Measurements from ENCODE around the gene GSTO1.

The GSTO1 gene

DNA sequence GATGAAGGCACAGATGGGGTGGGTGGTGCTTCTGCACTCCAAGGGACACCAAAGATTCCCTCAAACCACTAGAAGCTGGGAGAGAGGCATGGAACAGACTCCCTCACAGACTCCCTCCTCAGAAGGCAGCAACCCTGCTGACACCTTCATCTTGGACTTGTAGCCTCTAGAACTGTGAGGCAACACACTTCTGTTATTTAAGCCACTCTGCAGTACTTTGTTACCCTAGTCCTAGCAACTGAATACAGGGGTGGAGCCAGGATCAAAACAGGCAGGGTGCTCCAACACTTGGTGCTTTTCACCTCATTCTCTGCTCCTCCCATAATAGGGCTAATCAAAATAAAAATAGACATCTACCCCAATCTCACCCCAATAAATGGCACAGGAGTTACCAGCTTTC is 2.3 kb upstream of the GSTO1 start:
- no peak for DNase-seq

DNA sequence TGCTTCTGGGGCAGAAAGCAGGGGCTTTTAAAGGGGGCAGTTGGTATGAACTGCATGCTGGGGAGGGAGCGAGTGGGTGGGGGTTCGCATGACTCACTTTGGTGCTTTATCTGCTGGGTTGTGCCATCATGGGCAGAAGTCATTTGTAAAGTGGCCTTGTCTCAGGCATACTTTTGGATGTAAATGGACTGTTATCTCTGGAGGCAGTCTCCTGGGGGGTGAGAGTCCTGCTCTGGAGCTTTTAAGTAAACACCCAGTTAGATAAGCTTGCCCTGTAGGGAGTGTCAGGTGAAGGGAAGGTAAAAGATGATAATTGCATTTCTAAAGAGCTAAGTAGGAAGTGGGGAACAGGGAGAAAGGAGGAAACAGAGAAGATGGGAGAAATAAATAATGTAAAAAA is 1.6 kb upstream of the GSTO1 start:
- no peak for DNase-seq

DNA sequence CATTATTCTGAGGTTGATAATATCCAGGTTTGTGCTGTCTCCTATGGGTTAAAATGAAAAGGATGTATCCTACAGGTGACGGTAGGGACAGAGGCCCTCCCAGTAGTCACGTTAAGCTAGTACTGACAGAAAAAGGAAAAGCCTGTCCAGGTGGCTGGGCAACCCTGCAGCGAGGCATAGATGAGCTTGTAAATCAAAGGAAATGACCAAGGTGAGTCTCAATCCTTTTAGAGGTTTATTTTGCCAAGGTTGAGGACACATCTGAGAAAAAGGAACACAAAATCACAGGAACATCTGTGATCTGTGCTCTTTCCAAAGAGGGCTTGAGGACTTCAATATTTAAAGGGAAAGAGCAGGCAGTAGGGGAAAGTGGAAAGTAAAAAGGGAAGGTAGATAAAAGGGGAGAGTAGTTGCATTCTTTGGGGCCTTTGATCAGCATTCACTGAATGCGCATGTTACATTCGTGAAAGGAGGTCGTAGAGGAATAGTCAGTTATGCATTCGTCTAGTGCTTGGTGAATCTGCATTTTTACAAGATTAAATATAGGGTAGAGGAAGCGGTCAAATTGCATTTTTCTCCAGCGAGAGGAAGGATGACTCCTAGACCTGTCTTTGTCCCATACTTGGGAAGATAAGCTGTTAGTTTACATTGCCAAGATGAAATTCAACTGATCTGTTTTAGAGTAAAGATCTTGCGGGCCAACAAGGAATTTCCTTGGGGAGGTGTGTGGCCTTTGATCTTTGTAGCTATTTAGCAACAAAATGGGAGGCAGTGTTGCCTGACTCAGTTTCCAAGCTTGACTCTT is 884 bp upstream of the GSTO1 start:
- no peak for DNase-seq

DNA sequence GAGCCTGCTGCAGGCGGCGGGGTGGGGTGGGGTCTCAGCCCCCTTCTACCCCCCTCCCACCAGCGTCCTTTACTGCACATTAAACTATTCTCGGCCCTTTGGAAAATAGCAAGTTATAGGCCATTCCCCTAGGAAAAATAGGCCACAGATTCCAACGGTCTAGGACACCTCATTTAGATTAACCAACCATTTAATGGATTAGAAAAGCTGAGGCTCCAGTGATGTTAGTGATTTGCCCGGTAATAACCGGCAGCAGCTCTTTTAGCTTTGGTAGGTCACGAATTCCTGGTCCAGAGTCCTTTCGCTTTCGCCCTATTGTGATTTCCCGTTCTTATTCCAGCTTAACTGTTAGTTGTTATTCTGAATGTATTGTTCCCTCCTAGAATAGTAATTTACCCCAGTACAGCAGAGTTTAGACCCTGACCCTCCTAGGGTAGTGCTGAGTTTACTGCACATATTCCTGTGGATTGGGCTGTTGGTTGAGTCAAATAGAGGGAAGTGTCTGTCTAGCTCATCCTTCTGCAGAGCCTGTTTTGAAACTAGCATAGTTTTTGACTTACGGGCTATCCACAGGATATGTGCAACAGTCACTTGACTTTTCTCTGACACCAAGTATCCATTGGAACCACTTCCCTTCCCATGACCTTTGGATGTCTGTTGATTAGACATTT is 754 bp downstream of the GSTO1 start:
- DNase-seq, result no peak

DNA sequence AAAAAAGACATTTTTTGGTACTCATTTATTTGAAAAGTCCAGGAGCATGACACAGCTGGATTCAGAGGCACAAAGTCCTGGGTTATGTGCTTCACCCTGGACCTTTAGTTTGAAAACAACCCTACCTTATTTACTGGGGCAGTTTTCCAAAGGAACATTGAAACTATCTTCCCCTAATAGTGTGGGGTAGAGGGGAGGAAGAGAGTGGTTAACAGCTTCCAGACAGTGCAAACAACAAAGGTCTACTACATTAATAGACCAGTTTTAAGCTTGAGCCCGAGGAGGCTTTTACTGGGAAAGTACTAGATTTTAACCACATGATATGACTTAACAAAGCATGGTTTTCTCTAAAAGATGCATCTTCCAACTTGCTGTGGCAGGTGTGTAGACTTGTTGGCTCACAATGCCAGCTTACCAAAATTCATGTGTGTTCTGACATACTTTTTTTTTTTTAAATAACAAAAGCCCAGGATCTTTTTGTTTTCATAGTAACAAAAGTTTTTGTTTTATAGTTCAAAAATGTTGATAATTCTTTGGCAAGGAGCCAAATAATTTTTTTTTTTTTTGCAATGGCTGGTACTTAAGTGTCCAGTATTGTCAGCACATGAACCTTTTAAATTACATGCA is 1.8 kb downstream of the GSTO1 start:
- DNase-seq, result no peak

DNA sequence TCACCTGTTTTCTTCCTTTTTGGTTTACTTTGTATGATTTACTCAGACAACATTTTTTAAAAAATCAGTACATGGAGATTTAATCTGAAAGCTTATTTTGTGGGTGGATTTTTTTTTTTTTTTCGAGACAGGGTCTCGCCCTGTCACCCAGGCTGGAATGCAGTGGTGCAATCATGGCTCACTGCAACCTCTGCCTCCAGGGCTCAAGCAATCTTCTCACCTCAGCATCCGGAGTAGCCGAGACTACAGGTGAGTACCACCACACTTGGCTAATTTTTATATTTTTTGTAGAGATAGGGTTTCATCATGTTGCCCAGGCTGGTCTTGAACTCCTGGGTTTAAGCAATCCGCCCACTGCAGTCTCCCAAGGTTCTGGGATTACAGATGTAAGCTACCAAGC is 2.5 kb downstream of the GSTO1 start:
- no peak for DNase-seq

DNA sequence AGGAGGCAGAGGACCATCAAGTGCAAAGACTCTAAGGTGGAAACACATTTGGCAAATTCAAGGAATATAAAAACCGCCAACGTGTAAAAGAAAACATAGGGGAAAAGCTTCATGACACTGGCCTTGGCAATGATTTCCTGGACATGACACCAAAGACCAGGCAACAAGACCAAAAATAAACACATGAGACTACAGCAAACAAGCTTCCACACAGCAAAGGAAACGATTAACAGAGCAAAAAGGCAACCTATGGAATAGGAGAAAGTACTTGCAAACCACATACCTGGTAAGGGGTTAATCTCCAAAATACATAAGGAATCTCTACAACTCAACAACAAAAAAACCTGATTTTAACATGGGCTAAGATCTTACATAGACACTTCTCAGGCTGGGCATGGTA is 3.5 kb downstream of the GSTO1 start:
- no peak for DNase-seq

DNA sequence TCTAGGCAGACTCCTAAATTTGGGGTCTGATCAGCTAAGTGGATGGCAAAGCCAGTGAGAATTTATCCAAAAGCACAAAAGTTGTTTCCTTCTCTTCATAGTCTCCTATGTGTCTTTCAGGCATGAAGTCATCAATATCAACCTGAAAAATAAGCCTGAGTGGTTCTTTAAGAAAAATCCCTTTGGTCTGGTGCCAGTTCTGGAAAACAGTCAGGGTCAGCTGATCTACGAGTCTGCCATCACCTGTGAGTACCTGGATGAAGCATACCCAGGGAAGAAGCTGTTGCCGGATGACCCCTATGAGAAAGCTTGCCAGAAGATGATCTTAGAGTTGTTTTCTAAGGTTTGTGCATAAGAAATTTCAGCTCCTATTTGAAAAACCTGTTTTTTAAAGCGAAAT is 4.8 kb downstream of the GSTO1 start:
- DNase-seq, result no peak

DNA sequence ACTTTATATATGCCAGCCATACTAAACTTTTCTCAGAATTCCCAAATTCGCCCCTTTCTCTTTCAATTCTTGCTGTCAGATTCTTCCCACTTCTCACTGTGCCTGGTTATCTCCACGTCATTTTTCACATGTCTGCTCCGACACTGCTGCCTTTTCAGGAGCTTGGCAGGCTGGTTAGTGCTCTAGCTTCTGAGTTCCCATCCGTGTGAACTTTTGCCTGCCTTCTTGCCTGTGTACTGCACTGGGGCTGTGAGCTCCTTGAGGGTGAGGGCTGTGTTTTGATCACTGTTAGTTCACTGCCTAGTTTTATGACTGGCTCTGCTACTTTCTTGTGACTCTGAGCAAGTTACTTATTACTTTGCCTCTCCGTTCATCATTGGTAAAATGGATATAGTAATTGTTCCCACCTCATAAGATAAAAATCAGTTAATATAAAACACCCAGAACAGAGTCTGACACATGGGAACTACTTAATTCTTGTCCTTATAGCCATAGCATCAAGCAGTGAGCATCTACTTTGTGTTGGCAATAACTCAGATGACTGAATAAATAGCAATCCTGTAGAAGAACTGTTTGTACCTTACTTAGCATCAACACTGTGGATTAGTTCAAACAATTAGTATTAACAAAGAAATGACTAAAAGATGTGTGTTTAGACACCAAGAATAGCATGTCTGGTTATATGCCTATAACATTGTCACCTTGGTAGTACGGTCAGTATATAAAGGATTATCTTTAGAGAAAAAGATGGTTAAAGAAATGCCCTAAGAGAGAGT is 5.5 kb downstream of the GSTO1 start:
- no peak for DNase-seq

DNA sequence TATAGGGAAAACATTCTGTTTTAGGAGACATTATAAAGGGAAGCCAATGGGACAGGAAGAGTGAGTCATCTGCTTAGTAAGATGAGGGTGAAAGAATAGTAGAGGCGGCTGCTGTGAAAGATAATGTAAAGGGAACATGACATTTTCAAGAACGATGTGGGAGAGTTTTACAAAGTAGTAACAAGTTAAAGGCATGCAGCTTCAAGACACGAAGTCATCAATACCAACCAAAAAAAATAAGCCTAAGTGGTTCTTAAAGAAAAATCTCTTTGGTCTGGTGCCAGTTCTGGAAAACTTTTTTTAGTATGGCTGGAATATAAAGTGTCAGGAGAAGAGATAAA is 6.1 kb downstream of the GSTO1 start:
- no peak for DNase-seq

DNA sequence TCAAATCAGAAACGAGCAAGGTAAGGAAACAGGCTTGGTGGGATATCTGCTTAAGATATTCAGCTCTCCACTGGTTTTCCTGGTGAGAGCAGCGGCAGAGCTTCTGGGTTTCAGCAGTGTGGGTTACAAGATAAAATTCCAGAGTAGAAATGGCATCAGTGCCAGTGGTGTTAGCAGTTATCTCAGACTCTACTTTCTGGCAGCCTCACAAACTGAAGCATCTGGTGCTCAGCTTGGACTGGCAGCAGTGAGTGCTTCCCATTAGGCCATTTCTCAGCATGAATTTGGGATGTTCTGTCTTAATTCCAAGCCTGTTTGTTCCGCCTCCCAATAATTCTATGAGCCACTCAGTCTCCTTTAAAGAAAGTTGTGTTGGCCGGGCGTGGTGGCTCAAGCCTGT is 7.4 kb downstream of the GSTO1 start:
- DNase-seq, result no peak

DNA sequence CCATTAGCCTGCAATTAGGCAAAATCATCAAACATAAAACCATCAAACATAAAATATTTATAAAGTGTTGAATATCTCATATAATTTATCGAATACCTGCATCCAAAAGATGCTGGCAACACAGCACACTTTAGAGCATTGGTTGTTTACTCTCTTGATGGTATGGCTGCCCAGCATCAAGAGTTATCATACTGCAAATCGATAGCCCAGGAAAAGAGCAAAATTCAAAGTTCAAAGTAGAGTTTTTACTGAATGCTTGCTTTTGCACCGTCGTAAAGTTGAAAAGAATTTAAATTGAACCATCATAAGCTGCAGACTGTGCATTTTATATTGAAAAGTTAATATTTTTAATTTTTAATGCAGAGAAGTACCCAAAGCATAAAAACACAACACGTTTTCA is 10.1 kb downstream of the GSTO1 start:
- no peak for DNase-seq

DNA sequence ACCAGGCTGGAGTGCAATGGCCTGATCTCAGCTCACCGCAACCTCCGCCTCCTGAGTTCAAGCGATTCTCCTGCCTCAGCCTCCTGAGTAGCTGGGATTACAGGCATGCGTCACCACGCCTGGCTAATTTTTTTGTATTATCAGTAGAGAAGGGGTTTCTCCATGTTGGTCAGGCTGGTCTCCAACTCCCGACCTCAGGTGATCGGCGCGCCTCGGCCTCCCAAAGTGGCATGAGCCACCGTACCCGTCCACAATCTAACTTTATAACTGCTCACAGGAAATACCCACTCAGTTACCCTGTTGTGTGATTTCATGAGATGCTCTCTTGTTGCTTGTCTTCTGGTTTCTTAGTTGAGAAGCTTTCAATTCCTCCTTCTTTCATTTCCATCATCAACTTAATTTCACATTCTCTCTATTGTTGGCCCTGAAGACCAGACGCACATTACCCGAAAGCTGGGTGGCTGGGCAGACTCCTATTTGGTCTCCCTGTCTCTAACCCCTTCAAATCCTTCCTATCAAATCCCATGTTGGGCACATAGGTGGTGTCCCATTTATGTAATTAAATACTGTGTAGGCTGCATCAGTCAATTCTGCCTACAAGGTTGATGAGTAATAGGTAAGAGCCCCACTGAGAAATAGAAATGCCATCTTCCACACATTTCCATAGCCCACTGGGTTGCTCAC is 13.2 kb downstream of the GSTO1 start:
- DNase-seq, result no peak

DNA sequence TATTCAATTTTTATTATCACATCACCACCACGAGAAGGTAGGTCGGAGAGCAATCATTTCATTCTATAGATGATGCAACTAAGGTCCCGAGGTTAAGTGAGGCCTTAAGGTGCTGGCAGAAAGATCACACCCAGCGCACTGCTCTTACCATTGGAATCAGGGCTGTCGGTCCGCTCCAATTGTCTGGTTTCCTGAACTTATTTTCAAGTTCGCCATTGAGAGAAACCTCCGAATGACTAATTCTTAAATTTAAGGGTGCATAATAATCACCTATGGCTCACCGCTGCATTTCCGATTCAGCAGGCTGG is 13.7 kb downstream of the GSTO1 start:
- no peak for DNase-seq

DNA sequence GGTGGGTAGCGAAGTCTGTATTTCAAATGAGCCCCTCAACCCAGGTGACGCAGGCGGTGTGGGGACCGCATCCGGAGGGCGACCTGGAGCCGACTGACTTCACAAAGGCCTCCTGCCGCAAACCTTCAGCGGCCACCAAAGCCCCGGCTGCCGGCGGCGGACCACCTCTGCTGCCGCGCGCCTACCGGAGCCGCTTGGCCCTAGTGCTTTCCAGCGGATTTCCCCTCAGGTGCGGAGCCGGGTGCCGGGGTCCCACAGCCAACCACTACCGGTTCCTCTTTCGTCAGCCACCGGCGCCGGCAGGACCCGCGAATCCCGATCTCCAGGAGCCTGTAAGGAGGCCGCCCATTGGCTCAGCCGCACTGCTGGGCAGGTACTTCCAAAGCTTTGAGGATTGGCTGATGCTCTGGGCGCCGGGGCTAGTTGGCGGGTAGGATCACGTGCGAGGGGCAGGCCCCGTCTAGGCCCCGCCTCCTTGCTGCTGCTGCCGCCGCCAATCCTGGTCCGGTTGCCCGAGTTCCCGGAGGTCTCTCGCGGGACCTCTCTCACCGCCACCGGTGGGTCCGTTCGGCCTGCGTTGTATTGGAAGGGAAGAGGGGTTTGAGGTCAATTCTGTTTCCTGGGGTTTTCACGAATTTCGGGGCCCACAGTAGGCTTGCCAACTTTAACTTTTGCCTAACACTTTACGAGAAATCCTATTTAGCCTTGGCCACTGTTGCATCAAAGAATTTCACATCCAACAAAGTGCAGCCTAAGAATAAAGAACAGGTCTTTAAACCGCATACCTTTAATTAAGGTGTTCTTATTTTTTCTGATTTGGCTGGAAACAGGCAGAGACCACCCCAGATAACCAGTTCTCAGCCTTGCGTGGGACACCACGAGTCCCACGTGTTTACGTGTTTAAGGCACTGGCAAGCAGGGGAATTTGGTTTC is 14.3 kb downstream of the GSTO1 start, which contains the start of gene GSTO2:
Gene GSTO2, plus strand, starts transcription at position 472 of the 933 bp plus-strand sequence. CDS start 5,732 bp downstream, outside the sequence.
- peak; percentile 98 for DNase-seq

DNA sequence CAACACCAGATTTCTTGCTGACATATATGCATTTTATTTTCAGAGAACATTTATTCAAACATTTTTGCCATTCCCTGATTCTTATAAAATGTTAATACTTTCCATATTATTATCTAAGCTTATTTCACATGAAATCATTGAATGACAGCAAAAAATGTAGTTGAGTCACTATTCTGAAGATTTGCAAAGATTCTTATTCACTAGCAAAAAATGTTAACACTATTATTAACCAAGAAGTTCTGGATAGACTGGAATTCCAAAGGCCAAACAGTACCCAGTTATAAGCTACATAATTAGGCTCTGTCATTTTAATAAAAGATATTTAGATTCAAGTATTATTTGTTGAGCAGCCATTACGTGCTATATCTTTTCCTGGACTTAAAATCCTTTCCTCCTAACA is 18.6 kb downstream of the GSTO1 start:
- DNase-seq, result no peak

DNA sequence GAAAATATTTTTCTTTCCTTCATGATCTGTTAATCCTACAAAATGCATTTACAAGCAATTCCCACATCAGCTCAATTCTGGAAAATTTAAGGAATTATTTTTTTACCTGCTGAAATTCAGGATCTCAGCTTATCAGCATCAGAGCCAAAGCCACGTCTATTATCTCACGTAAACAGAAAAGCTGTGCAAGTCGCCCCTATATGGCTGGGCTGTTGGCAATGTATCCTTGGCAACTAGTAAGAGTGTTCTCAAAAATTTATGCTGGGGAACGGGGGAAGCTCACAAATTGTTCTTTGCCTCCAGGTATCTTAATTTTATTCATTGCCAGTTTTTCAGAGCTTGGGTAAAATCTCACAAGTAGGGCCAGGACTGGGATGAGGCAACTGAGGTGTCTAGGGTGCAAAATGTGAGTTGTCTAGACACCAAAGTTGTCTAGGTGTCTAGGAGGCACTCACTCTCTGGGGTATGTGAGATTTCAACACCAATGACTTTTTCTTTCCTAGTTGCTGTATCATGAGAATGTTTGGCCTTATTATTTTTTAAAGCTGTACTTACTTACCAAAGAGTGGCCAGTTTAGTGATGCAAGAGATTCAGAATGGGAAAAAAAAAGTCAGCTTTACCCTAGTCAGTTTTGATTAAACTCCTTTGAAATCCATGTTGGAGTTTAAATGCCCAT is 19.3 kb downstream of the GSTO1 start:
- DNase-seq, result no peak

DNA sequence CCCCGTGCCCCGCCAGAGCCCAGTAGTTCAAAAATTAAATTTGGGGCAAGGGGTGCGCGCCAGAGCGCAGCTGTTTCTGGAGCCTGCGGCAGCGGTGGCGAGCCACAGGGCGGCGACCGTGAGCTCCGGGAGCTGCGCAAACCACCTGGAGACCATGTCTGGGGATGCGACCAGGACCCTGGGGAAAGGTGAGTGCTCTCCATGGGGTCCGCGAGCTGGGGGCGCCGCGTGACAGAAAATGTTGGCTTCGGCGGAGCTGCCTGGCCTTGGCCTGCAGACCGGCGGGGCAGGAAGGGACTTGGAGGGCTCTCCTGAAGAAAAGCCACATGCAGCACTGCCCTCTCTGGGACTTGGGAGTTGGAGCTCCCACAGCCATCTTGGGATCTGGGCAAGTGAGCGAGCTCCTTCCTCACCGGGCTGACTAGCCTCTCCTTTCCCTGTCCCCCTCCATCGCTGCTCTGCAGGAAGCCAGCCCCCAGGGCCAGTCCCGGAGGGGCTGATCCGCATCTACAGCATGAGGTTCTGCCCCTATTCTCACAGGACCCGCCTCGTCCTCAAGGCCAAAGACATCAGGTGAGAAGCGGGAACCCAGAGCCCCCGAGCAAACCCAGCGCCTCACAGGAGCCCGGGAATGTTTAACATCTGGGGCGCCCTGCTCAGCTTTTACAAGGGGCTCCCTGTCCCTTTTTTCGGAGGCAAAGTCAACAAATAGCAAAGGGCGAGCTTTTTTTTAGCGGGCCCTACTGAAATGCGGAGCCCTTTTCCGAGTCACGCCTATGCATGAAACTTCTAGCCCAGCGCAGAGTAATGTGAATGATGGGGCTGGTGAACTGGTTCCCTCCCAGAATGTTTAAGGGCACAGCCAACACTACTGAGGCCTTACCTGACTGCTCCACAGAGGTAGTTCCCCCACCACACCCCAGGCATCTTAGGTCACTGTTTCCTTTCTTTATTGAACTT is 20.4 kb downstream of the GSTO1 start:
- DNase-seq, result peak; percentile 52

DNA sequence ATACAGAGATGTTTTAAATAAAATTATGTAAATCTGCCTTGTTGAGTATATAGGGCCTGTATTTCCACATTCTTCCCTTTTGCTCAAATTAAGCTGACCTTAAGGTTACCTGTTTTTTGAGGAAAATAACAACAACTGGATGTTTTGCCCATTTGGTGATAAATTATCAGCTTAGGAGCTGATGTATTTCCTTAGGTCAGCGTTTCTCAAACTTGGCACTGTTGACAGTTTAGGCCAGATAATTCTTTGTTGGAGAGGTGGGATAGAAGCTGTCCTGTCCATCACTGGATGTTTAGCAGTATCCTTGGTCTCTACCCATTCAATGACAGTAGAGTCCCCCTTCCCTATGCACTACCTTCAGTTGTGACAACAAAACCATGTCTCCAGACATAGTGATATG is 21.5 kb downstream of the GSTO1 start:
- no peak for DNase-seq

DNA sequence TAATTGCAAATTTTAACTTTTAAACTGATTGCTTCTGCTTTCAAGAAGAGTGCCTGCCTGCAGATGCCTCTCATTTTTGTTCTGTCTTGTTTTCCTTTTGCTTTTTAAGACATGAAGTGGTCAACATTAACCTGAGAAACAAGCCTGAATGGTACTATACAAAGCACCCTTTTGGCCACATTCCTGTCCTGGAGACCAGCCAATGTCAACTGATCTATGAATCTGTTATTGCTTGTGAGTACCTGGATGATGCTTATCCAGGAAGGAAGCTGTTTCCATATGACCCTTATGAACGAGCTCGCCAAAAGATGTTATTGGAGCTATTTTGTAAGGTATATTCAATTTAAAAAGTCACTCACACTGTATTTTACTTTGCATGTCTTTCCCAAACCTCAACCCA is 23.1 kb downstream of the GSTO1 start:
- DNase-seq, result no peak
